Ascending aorta (tissue), 2 donors: ENCODE results near the gene FAM81B. TPM values are rescaled to one million over a fixed set of nuclear protein-coding genes. Genes with fewer than 3 reads are reported as not detected.
"Not testable (repeated sequence)": the region's sequence is repeated elsewhere in the genome, so short reads cannot be mapped to it uniquely, and the experiment has no call there.

Experiments used
- DNase-seq, 2 donors: peaks; one replicate each; pipeline ENCODE4 v3.0.0-alpha.2; 2019; ENCODE audit warnings: low spot score in 2 of 2
- H3K27ac ChIP-seq, 2 donors: fragments of 200-600 bp; sonication (generic); one replicate each; pipeline ENCODE4 v1.5.1; 2016 to 2017; ENCODE audit warnings: mild to moderate bottlenecking in 1 of 2
- H3K27me3 ChIP-seq: fragments of 200-600 bp; sonication (generic); one replicate; pipeline ENCODE4 v1.5.1; 2017
- H3K36me3 ChIP-seq, 2 donors: fragments of 200-600 bp; sonication (generic); one replicate each; pipeline ENCODE4 v1.5.1; 2016
- H3K4me1 ChIP-seq, 2 donors: fragments of 200-600 bp; sonication (generic); one replicate each; pipeline ENCODE4 v1.5.1; 2016 to 2017; ENCODE audit warnings: mild to moderate bottlenecking in 1 of 2
- H3K4me3 ChIP-seq, 2 donors: fragments of 200-600 bp; sonication (generic); one replicate each; pipeline ENCODE4 v1.5.1; 2016 to 2017; ENCODE audit warnings: mild to moderate bottlenecking in 1 of 2
- H3K9me3 ChIP-seq, 2 donors: fragments of 200-600 bp; sonication (generic); one replicate each; pipeline ENCODE4 v1.5.1; 2016
- CTCF ChIP-seq, 3 experiments: fragments of 200-600 bp in 2 of 3; fragments of 450-650 bp in 1 of 3; sonication (generic) in 2 of 3; IDR thresholded peaks; one replicate each; pipeline ENCODE4 v1.5.1; 2016 to 2019; ENCODE audit warnings: antibody characterized with exemption in 3 of 3, mild to moderate bottlenecking in 1 of 3, moderate library complexity in 1 of 3
- intact Hi-C: fragments of 100-400 bp; cut with DNase I; formaldehyde crosslinking; loops from one replicate; pipeline ENCODE4 v1.15.1; 2023
- total RNA-seq: library from RNA; depleted of rRNA; stranded (reverse); fragments of >200 nt; gene quantifications from one replicate; pipeline ENCODE4 v1.1.0, GENCODE V29; 2016

The FAM81B gene
- total RNA-seq, 1 donor from 2014 or later, result not detected

- Histone ChIP-seq H3K4me1 (no peaks in the 10 kb centered on the region), H3K36me3 (no peaks in the 10 kb centered on the region), H3K9me3 (peaks cover 0 to 1% of the 10 kb centered on the region in 2 donors), H3K27ac (no peak overlapping the region), H3K4me3 (no peak overlapping the region), H3K27me3 (no peaks in the 10 kb centered on the region)
- DNase-seq, result no peak
- no peak for TF ChIP-seq CTCF (IDR thresholded peaks at IDR 0.05)
- intact Hi-C loops, result no loop called here
Observed at GRCh38 chr5:95358848-95359247, 32.3 kb upstream of the FAM81B start.

- intact Hi-C loops, H3K4me3 ChIP-seq, H3K27ac ChIP-seq, H3K9me3 ChIP-seq, H3K36me3 ChIP-seq, H3K4me1 ChIP-seq, DNase-seq, H3K27me3 ChIP-seq: not testable (repeated sequence)
Observed at GRCh38 chr5:95360667-95361066, 30.5 kb upstream of the FAM81B start.

DNA sequence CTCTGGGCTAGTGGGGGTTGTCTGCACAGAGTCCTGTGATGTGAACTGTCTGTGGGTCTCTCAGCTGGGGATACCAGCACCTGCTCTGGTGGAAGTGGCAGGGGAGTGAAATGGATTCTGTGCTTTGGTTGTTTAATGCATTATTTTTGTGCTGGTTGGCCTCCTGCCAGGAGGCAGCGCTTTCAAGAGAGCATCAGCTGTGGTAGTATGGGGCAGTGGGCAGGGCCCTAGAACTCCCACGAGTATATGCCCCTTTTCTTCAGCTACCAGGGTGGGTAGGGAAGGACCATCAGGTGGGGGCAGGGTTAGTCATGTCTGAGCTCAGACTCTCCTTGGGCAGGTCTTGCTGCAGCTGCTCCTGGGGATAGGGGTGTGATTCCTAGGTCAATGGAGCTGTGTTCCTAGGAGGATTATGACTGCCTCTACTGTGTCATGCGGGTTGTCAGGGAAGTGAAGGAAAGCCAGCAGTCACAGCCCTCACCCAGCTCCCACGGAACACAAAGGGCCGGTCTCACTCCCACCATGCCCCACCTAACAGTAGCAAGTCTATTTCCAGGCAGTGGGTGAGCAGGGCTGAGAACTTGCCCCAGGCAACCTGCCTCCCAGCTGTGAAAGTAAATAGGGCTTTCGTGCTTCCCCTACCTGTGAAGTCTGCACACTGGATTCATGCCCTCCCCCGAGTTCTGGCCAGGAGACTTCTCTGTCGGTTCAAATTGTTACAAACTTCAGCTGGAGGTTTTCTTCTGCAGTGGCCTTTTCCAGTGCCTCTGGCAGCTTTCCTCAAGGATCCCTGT is 25.7 kb upstream of the FAM81B start:
- no peak for TF ChIP-seq CTCF (IDR thresholded peaks at IDR 0.05)
- intact Hi-C loops, result no loop called here

GRCh38 chr5:95369782-95370181 is 21.4 kb upstream of the FAM81B start:
- Histone ChIP-seq H3K4me1 (no peaks in the 10 kb centered on the region), H3K27me3 (no peaks in the 10 kb centered on the region), H3K36me3 (no peaks in the 10 kb centered on the region), H3K27ac (no peak overlapping the region), H3K4me3 (no peak overlapping the region), H3K9me3 (no peaks in the 10 kb centered on the region)
- intact Hi-C loops, result no loop called here
- TF ChIP-seq CTCF (IDR thresholded peaks at IDR 0.05), result no peak
- DNase-seq, result no peak

More for the DNA sequence above, 25.7 kb upstream of the FAM81B start:
- H3K36me3 ChIP-seq, result no peaks in the 10 kb centered on the region
- H3K9me3 ChIP-seq, result peaks cover 0 to 3% of the 10 kb centered on the region in 2 donors
- H3K27ac ChIP-seq, result no peak overlapping the region
- no peak overlapping the region for H3K4me3 ChIP-seq
- no peak for DNase-seq
- no peaks in the 10 kb centered on the region for H3K27me3 ChIP-seq
- no peaks in the 10 kb centered on the region for H3K4me1 ChIP-seq

DNA sequence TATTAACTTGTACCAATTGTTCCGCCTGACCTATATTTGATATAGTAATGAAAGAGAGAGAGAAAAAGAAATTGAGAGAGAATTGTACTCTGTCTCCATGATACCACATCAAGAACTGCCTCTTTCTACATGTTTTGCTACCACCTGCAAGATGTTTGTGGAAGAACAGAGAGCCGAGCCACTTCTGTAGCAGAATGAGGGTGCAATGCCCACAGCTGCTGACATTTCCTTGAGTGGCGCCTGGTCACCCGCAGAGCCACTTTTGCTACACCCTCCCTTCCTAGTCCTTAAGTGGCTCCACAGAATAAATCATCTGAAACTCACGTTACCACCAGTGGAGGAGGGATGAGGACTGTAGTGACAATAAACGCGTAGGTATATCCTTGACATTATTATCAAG is 17.1 kb upstream of the FAM81B start:
- TF ChIP-seq CTCF (IDR thresholded peaks at IDR 0.05), result no peak
- H3K36me3 ChIP-seq, result no peaks in the 10 kb centered on the region

DNA sequence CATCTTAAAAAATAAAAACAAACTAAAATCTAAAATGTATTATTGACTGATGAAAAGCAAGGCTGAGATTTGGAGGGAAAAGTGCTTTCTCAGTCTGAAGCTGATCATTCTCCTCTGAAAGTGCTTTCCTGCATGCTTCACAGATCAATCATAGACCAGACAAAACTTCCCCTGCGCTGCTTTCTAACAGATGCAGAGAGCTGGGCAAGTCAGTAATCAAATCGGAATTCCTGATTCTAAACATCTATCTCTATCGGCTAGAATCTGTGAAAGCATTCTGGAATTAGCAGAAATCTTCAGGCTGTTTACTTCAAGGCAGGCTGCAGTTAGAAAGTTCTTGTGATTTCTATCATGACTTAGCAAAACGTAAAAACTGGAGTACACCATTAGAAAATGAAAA is 15.6 kb upstream of the FAM81B start:
- no peak overlapping the region for H3K4me3 ChIP-seq
- H3K27me3 ChIP-seq, result no peaks in the 10 kb centered on the region
- no peaks in the 10 kb centered on the region for H3K36me3 ChIP-seq
- intact Hi-C loops, result no loop called here
- H3K4me1 ChIP-seq, result no peaks in the 10 kb centered on the region
- DNase-seq, result no peak
- no peaks in the 10 kb centered on the region for H3K9me3 ChIP-seq
- no peak for TF ChIP-seq CTCF (IDR thresholded peaks at IDR 0.05)
- H3K27ac ChIP-seq, result no peak overlapping the region

More for the DNA sequence above, 17.1 kb upstream of the FAM81B start:
- Histone ChIP-seq H3K27me3 (no peaks in the 10 kb centered on the region), H3K27ac (no peak overlapping the region), H3K4me3 (no peak overlapping the region), H3K9me3 (no peaks in the 10 kb centered on the region), H3K4me1 (no peaks in the 10 kb centered on the region)
- intact Hi-C loops, result no loop called here
- DNase-seq, result no peak
